Glutamatergic neuron (in vitro differentiated cells): Measurements from ENCODE around the gene NRIP1. TPM values are rescaled to one million over a fixed set of nuclear protein-coding genes. Genes with fewer than 3 reads are reported as not detected.

Experiments used
- DNase-seq: peaks from one replicate; pipeline ENCODE4 v3.0.0; 2022
- H3K27ac Mint-ChIP-seq: one replicate; pipeline ENCODE4 v1.8.0; 2020; ENCODE audit warnings: mild to moderate bottlenecking, mixed read lengths, inconsistent platforms; ENCODE audit not compliant: unreplicated experiment
- H3K27me3 Mint-ChIP-seq: one replicate; pipeline ENCODE4 v1.8.0; 2020; ENCODE audit warnings: mild to moderate bottlenecking, moderate library complexity, mixed read lengths, inconsistent platforms; ENCODE audit not compliant: unreplicated experiment
- H3K36me3 Mint-ChIP-seq: one replicate; pipeline ENCODE4 v1.8.0; 2020; ENCODE audit warnings: mild to moderate bottlenecking, mixed read lengths, inconsistent platforms; ENCODE audit not compliant: unreplicated experiment
- H3K4me1 Mint-ChIP-seq: one replicate; pipeline ENCODE4 v1.8.0; 2020; ENCODE audit warnings: mild to moderate bottlenecking, low read depth, mixed read lengths, inconsistent platforms; ENCODE audit not compliant: unreplicated experiment
- H3K4me3 Mint-ChIP-seq: one replicate; pipeline ENCODE4 v1.8.0; 2020; ENCODE audit warnings: mild to moderate bottlenecking, mixed read lengths, inconsistent platforms; ENCODE audit not compliant: unreplicated experiment
- H3K9me3 Mint-ChIP-seq: one replicate; pipeline ENCODE4 v1.8.0; 2020; ENCODE audit warnings: mild to moderate bottlenecking, moderate library complexity, mixed read lengths, inconsistent platforms; ENCODE audit not compliant: unreplicated experiment
- CTCF ChIP-seq: fragments of 200-600 bp; sonication (generic); IDR thresholded peaks from one replicate; pipeline ENCODE4 v1.5.0; 2021; ENCODE audit not compliant: partially characterized antibody, unreplicated experiment
- total RNA-seq: library from RNA; stranded (reverse); fragmentation: NEBNext Ultra II Directional; extraction: Animal tissue kit (Norgen Biotek cat#: 25700); gene quantifications from one replicate; pipeline ENCODE4 v1.2.1, GENCODE V29; 2021; ENCODE audit not compliant: unreplicated experiment

NRIP1 gene
- total RNA-seq, 1 donor from 2014 or later, result 51.5 TPM

- H3K4me3 Mint-ChIP-seq, result no peak overlapping the region
- peaks cover 15% of the 10 kb centered on the region for H3K4me1 Mint-ChIP-seq
- peaks cover 2% of the 10 kb centered on the region for H3K9me3 Mint-ChIP-seq
- H3K27ac Mint-ChIP-seq, result no peak overlapping the region
- no peaks in the 10 kb centered on the region for H3K36me3 Mint-ChIP-seq
- DNase-seq, result no peak
- no peaks in the 10 kb centered on the region for H3K27me3 Mint-ChIP-seq
- TF ChIP-seq CTCF, result no peak
These were observed 71.7 kb downstream of the NRIP1 start for GRCh38 chr21:14993115-14993514.

DNA sequence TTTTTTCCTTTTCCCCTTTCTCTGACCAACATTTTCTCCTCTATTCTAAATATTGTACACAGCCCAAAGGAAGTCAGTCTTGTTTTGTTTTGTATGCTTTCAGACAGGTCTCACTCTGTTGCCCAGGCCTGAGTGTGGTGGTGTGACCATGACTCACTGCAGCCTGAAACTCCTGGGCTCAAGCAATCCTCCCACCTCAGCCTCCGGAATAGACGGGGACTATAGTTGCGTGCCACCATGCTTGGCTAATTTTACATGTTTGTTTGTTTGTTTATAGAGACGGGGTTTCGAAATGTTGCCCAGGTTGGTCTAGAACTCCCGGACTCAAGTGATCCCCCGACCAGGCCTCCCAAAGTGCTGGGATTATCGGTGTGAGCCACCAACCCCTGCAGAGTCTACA, 72.8 kb downstream of the NRIP1 start:
- no peak for TF ChIP-seq CTCF
- Mint-ChIP-seq H3K27me3 (no peaks in the 10 kb centered on the region), H3K4me1 (peaks cover 18% of the 10 kb centered on the region), H3K4me3 (no peak overlapping the region), H3K36me3 (no peaks in the 10 kb centered on the region), H3K9me3 (peaks cover 2% of the 10 kb centered on the region), H3K27ac (no peak overlapping the region)
- no peak for DNase-seq

- DNase-seq, result no peak
- no peaks in the 10 kb centered on the region for H3K36me3 Mint-ChIP-seq
- peaks cover 11% of the 10 kb centered on the region for H3K4me1 Mint-ChIP-seq
- H3K4me3 Mint-ChIP-seq, result no peak overlapping the region
- no peak overlapping the region for H3K27ac Mint-ChIP-seq
- no peak for TF ChIP-seq CTCF
- peaks cover 2% of the 10 kb centered on the region for H3K9me3 Mint-ChIP-seq
- H3K27me3 Mint-ChIP-seq, result no peaks in the 10 kb centered on the region
These were observed 75.4 kb downstream of the NRIP1 start for GRCh38 chr21:14989359-14989758.

GRCh38 chr21:14988760-14989159, 76.0 kb downstream of the NRIP1 start:
- TF ChIP-seq CTCF, result no peak
- DNase-seq, result no peak
- Mint-ChIP-seq H3K9me3 (peaks cover 2% of the 10 kb centered on the region), H3K27ac (no peak overlapping the region), H3K27me3 (no peaks in the 10 kb centered on the region), H3K4me3 (no peak overlapping the region), H3K4me1 (peaks cover 11% of the 10 kb centered on the region), H3K36me3 (no peaks in the 10 kb centered on the region)

- no peak overlapping the region for H3K27ac Mint-ChIP-seq
- no peak overlapping the region for H3K4me3 Mint-ChIP-seq
- no peaks in the 10 kb centered on the region for H3K27me3 Mint-ChIP-seq
- H3K36me3 Mint-ChIP-seq, result no peaks in the 10 kb centered on the region
- no peak for DNase-seq
- H3K4me1 Mint-ChIP-seq, result peaks cover 14% of the 10 kb centered on the region
- peaks cover 2% of the 10 kb centered on the region for H3K9me3 Mint-ChIP-seq
- TF ChIP-seq CTCF, result no peak
These were observed 77.2 kb downstream of the NRIP1 start for GRCh38 chr21:14987370-14988170.
